ENCODE measurements around the gene DNAH2. TPM values are rescaled to one million over a fixed set of nuclear protein-coding genes. Genes with fewer than 3 reads are reported as not detected.

DNAH2 gene
- total RNA-seq, 1 donor from 2014 or later: 0.09 TPM

GRCh38 chr17:7792611-7793010, 75.1 kb downstream of the DNAH2 start:
- no peaks in the 10 kb centered on the region for H3K9me3 ChIP-seq (ENCODE audit: low read depth)
- no peak overlapping the region for H3K9ac ChIP-seq
- H3K79me2 ChIP-seq (ENCODE audit: low read depth): no peaks in the 10 kb centered on the region
- H3F3A ChIP-seq (ENCODE audit: low read depth): no peaks in the 10 kb centered on the region
- peaks cover 6% of the 10 kb centered on the region for H3K4me1 ChIP-seq
- no peak for DNase-seq (ENCODE audit: low spot score)
- no peak overlapping the region for H3K4me3 Mint-ChIP-seq
- H4K20me1 ChIP-seq (ENCODE audit: low read depth): no peaks in the 10 kb centered on the region
- no peak overlapping the region for H3K4me2 ChIP-seq
- H3K9me3 Mint-ChIP-seq: no peaks in the 10 kb centered on the region
- H3K27ac Mint-ChIP-seq: no peak overlapping the region
- no peak for TF ChIP-seq CTCF (IDR thresholded peaks at IDR 0.05)
- TF ChIP-seq EZH2 (IDR thresholded peaks at IDR 0.05): no peak
- TF ChIP-seq EZH2phosphoT487 (IDR thresholded peaks at IDR 0.05): no peak
- H3K27ac ChIP-seq: no peak overlapping the region
- H3K27me3 ChIP-seq: no peaks in the 10 kb centered on the region
- H3K27me3 Mint-ChIP-seq (ENCODE audit: insufficient read depth, low read depth): peaks cover 6% of the 10 kb centered on the region
- no peak overlapping the region for H3K4me3 ChIP-seq
- H3K4me1 Mint-ChIP-seq: peaks cover 2% of the 10 kb centered on the region
- H2AFZ ChIP-seq (replicated peaks): no peak overlapping the region
- no peaks in the 10 kb centered on the region for H3K36me3 Mint-ChIP-seq
- no peaks in the 10 kb centered on the region for H3K36me3 ChIP-seq

GRCh38 chr17:7794075-7794663, 76.6 kb downstream of the DNAH2 start:
- peaks cover 6% of the 10 kb centered on the region for H3K4me1 ChIP-seq
- H4K20me1 ChIP-seq (ENCODE audit: low read depth): no peaks in the 10 kb centered on the region
- Mint-ChIP-seq H3K4me1 (peaks cover 1% of the 10 kb centered on the region), H3K36me3 (no peaks in the 10 kb centered on the region), H3K4me3 (no peak overlapping the region), H3K9me3 (no peaks in the 10 kb centered on the region), H3K27me3 (ENCODE audit: insufficient read depth, low read depth) (peaks cover 6% of the 10 kb centered on the region), H3K27ac (peak overlapping the region; percentile 65)
- H3K4me2 ChIP-seq: no peak overlapping the region
- H3K9ac ChIP-seq: no peak overlapping the region
- no peaks in the 10 kb centered on the region for H3K79me2 ChIP-seq (ENCODE audit: low read depth)
- no peak for DNase-seq (ENCODE audit: low spot score)
- no peak overlapping the region for H3K4me3 ChIP-seq
- no peak overlapping the region for H3K27ac ChIP-seq
- no peaks in the 10 kb centered on the region for H3K27me3 ChIP-seq
- H2AFZ ChIP-seq (replicated peaks): peak overlapping the region; percentile 96
- H3K36me3 ChIP-seq: no peaks in the 10 kb centered on the region
- no peaks in the 10 kb centered on the region for H3F3A ChIP-seq (ENCODE audit: low read depth)
- no peaks in the 10 kb centered on the region for H3K9me3 ChIP-seq (ENCODE audit: low read depth)
- no peak for TF ChIP-seq EZH2 (IDR thresholded peaks at IDR 0.05)
- TF ChIP-seq CTCF (IDR thresholded peaks at IDR 0.05): no peak
- no peak for TF ChIP-seq EZH2phosphoT487 (IDR thresholded peaks at IDR 0.05)

- Mint-ChIP-seq H3K9me3 (no peaks in the 10 kb centered on the region), H3K4me3 (no peak overlapping the region), H3K4me1 (no peaks in the 10 kb centered on the region), H3K27ac (no peak overlapping the region), H3K36me3 (no peaks in the 10 kb centered on the region), H3K27me3 (ENCODE audit: insufficient read depth, low read depth) (peaks cover 4% of the 10 kb centered on the region)
- Histone ChIP-seq H3K4me3 (no peak overlapping the region), H3F3A (ENCODE audit: low read depth) (no peaks in the 10 kb centered on the region), H3K36me3 (no peaks in the 10 kb centered on the region), H3K4me1 (peaks cover 6% of the 10 kb centered on the region), H2AFZ (replicated peaks) (no peak overlapping the region), H3K79me2 (ENCODE audit: low read depth) (no peaks in the 10 kb centered on the region), H3K27me3 (no peaks in the 10 kb centered on the region), H4K20me1 (ENCODE audit: low read depth) (no peaks in the 10 kb centered on the region), H3K4me2 (no peak overlapping the region), H3K9ac (no peak overlapping the region), H3K27ac (no peak overlapping the region), H3K9me3 (ENCODE audit: low read depth) (no peaks in the 10 kb centered on the region)
- no peak for DNase-seq (ENCODE audit: low spot score)
- TF ChIP-seq EZH2phosphoT487 (IDR thresholded peaks at IDR 0.05): no peak
- no peak for TF ChIP-seq EZH2 (IDR thresholded peaks at IDR 0.05)
- TF ChIP-seq CTCF (IDR thresholded peaks at IDR 0.05): no peak
Measured at GRCh38 chr17:7797976-7798375, 80.4 kb downstream of the DNAH2 start.

Data from neural progenitor cell (in vitro differentiated cells).